ENCODE results near the gene HAUS5.

- no peak for TF ChIP-seq CTCF (IDR thresholded peaks at IDR 0.05)
- no peak for TF ChIP-seq POLR2A (IDR thresholded peaks at IDR 0.05)
Observed at GRCh38 chr19:35609851-35610353, 2.6 kb upstream of the HAUS5 start.
